Erythroblast (primary cell): ENCODE measurements around the gene OSBPL3.

Experiments used
- GATA1 ChIP-seq: IDR thresholded peaks from 2 replicates; pipeline ENCODE4 v1.6.1; 2011; ENCODE audit warnings: low read depth, mild to moderate bottlenecking, control low read depth, low read length, moderate library complexity
- POLR2A ChIP-seq: IDR thresholded peaks from 2 replicates; pipeline ENCODE4 v1.6.1; 2011; ENCODE audit warnings: mild to moderate bottlenecking, low read length

DNA sequence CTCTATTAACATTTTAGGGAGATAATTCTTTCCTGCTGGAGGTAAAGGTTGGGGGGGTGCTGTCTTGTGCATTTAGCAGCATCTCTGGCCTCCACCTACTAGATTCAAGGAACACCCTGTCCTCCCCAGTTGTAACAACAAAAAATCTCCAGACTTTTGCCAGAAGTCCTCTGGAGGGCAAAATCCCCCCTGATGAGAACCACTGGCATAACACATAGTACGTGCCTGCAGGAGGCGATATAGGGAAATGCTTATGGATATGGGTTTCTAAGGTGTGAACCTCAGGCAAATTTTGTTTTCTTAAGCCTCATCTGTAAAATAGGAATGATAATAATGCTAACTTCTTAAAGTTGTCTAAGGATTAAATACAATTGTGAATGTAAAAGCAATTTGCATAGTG lies 2.9 kb upstream of the OSBPL3 start:
- no peak for TF ChIP-seq POLR2A
- TF ChIP-seq GATA1: no peak
